ENCODE data around the gene HSD17B3. TPM values are rescaled to one million over a fixed set of nuclear protein-coding genes. Genes with fewer than 3 reads are reported as not detected.

HSD17B3 gene
- polyA plus RNA-seq, 1 donor from 2014 or later = not detected

DNA sequence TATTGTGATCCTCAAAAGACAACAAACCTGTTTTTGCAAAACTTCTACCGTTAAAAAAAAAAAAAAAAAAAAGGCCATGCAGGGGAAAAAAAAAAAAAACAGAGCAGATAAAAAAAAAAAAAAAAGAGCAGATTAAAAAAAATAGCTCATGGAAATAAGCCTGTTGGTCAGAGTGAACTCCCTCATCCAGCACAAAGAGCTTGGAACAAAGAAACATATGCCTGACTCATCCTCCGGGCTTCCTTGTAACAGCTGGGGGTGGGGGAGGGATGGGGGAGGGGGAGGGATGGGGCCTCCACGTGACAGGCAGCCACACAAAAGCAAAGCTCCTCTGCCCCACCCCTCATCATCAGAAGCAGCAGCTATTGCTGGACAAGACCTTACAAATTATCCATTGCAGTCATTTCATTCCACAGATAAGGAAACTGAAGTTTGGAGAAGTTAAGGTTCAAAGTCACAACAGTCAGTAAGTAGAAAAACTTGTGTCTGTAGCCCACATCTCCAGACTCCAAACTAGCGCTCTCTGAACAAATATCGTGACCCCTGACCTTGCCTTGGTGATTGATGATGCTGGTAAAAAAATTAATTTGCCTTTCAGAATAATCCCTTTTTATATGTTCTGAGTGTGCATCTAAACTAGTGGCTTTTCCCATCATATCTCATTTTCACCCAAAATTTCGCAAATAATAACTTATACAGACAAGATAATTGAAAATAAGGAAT is 42.6 kb upstream of the HSD17B3 start:
- H4K20me1 ChIP-seq (ENCODE audit: insufficient read depth) = no peaks in the 10 kb centered on the region
- no peak overlapping the region for H3K27ac ChIP-seq (ENCODE audit: low read length)
- TF ChIP-seq, protein P1, sequence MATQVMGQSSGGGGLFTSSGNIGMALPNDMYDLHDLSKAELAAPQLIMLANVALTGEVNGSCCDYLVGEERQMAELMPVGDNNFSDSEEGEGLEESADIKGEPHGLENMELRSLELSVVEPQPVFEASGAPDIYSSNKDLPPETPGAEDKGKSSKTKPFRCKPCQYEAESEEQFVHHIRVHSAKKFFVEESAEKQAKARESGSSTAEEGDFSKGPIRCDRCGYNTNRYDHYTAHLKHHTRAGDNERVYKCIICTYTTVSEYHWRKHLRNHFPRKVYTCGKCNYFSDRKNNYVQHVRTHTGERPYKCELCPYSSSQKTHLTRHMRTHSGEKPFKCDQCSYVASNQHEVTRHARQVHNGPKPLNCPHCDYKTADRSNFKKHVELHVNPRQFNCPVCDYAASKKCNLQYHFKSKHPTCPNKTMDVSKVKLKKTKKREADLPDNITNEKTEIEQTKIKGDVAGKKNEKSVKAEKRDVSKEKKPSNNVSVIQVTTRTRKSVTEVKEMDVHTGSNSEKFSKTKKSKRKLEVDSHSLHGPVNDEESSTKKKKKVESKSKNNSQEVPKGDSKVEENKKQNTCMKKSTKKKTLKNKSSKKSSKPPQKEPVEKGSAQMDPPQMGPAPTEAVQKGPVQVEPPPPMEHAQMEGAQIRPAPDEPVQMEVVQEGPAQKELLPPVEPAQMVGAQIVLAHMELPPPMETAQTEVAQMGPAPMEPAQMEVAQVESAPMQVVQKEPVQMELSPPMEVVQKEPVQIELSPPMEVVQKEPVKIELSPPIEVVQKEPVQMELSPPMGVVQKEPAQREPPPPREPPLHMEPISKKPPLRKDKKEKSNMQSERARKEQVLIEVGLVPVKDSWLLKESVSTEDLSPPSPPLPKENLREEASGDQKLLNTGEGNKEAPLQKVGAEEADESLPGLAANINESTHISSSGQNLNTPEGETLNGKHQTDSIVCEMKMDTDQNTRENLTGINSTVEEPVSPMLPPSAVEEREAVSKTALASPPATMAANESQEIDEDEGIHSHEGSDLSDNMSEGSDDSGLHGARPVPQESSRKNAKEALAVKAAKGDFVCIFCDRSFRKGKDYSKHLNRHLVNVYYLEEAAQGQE (IDR thresholded peaks at IDR 0.05; ENCODE audit: borderline replicate concordance) = no peak
- TF ChIP-seq, protein P2, sequence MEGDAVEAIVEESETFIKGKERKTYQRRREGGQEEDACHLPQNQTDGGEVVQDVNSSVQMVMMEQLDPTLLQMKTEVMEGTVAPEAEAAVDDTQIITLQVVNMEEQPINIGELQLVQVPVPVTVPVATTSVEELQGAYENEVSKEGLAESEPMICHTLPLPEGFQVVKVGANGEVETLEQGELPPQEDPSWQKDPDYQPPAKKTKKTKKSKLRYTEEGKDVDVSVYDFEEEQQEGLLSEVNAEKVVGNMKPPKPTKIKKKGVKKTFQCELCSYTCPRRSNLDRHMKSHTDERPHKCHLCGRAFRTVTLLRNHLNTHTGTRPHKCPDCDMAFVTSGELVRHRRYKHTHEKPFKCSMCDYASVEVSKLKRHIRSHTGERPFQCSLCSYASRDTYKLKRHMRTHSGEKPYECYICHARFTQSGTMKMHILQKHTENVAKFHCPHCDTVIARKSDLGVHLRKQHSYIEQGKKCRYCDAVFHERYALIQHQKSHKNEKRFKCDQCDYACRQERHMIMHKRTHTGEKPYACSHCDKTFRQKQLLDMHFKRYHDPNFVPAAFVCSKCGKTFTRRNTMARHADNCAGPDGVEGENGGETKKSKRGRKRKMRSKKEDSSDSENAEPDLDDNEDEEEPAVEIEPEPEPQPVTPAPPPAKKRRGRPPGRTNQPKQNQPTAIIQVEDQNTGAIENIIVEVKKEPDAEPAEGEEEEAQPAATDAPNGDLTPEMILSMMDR (IDR thresholded peaks at IDR 0.05; ENCODE audit: poor library complexity, severe bottlenecking) = no peak
- no peak for TF ChIP-seq EZH2 (IDR thresholded peaks at IDR 0.05; ENCODE audit: borderline replicate concordance, insufficient read depth, low read length, poor library complexity, severe bottlenecking)
- no peak for TF ChIP-seq TAF1 (IDR thresholded peaks at IDR 0.05; ENCODE audit: low read depth)
- TF ChIP-seq POLR2AphosphoS5 (IDR thresholded peaks at IDR 0.05) = no peak
- TF ChIP-seq EP300 (conservative IDR thresholded peaks at IDR 0.05; ENCODE audit: poor library complexity, severe bottlenecking) = no peak
- no peak for TF ChIP-seq SMC3 (conservative IDR thresholded peaks at IDR 0.05; ENCODE audit: poor library complexity)
- TF ChIP-seq MXI1 (conservative IDR thresholded peaks at IDR 0.05; ENCODE audit: poor library complexity, severe bottlenecking) = no peak
- TF ChIP-seq RAD21 (conservative IDR thresholded peaks at IDR 0.05) = no peak
- no peak overlapping the region for H3K4me2 ChIP-seq (ENCODE audit: low read length)
- H3K9ac ChIP-seq (ENCODE audit: low read length) = no peak overlapping the region
- no peak overlapping the region for H3K4me3 ChIP-seq (ENCODE audit: low read length)
- H3F3A ChIP-seq (ENCODE audit: insufficient read depth, low read length, poor library complexity, severe bottlenecking) = no peaks in the 10 kb centered on the region
- no peaks in the 10 kb centered on the region for H3K9me2 ChIP-seq (ENCODE audit: insufficient read depth, low read length)
- no peaks in the 10 kb centered on the region for H3K27me3 ChIP-seq (ENCODE audit: insufficient read depth, low read depth, low read length)
- H2AFZ ChIP-seq (ENCODE audit: low read depth, low read length) = no peak overlapping the region
- no peaks in the 10 kb centered on the region for H3K9me3 ChIP-seq (ENCODE audit: low read length)
- H3K36me3 ChIP-seq (ENCODE audit: insufficient read depth, low read length) = no peaks in the 10 kb centered on the region
- no peaks in the 10 kb centered on the region for H3K79me2 ChIP-seq (replicated peaks; ENCODE audit: insufficient read depth, low read length)

DNA sequence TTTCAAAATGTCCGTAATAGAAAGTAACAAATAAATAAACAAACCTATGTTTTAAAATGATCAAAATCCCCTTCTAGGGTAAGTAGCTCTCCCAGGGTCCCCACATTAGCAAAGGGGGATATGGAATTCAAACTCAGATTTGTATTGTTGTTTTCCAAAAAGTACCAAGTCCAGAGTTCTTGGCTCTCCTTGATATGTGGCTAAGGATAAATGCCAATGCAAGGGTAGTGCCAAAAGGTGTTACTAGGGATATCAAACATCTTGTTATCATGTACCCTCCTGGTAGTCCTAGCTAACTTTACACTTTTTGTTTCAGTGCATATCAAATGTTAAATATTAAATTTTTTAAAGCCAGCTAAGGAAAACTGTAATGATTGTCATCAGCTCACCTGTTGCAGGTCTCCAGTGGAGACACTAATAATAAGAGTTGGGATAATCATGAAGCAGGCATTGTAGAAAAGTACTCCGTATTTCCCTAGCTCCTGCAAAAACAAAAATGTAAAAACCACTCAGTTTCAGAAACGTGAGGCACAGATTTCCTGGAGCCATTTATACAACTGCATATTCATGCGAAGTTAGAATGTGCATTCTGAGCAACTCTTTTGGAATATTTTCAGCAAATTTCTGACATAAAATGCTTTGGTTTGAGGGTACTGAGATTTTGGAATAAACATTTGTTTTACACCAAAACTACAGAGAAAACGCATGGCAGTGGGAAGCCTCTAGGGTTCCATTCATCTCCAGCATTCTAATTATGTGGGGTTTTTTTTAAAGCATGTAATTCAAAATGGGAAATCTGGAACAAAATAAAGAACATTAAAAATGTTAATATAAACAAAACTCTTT is 41.8 kb upstream of the HSD17B3 start:
- H3K27ac ChIP-seq (ENCODE audit: low read length) = no peak overlapping the region
- no peaks in the 10 kb centered on the region for H4K20me1 ChIP-seq (ENCODE audit: insufficient read depth)
- H3K4me2 ChIP-seq (ENCODE audit: low read length) = no peak overlapping the region
- no peak overlapping the region for H2AFZ ChIP-seq (ENCODE audit: low read depth, low read length)
- H3K9me2 ChIP-seq (ENCODE audit: insufficient read depth, low read length) = no peaks in the 10 kb centered on the region
- H3F3A ChIP-seq (ENCODE audit: insufficient read depth, low read length, poor library complexity, severe bottlenecking) = no peaks in the 10 kb centered on the region
- H3K4me3 ChIP-seq (ENCODE audit: low read length) = no peak overlapping the region
- H3K9ac ChIP-seq (ENCODE audit: low read length) = no peak overlapping the region
- H3K9me3 ChIP-seq (ENCODE audit: low read length) = no peaks in the 10 kb centered on the region
- H3K79me2 ChIP-seq (replicated peaks; ENCODE audit: insufficient read depth, low read length) = no peaks in the 10 kb centered on the region
- H3K27me3 ChIP-seq (ENCODE audit: insufficient read depth, low read depth, low read length) = no peaks in the 10 kb centered on the region
- no peaks in the 10 kb centered on the region for H3K36me3 ChIP-seq (ENCODE audit: insufficient read depth, low read length)
- no peak for TF ChIP-seq TAF1 (IDR thresholded peaks at IDR 0.05; ENCODE audit: low read depth)
- TF ChIP-seq SMC3 (conservative IDR thresholded peaks at IDR 0.05; ENCODE audit: poor library complexity) = no peak
- TF ChIP-seq, protein P1 (IDR thresholded peaks at IDR 0.05; ENCODE audit: borderline replicate concordance) = no peak
- no peak for TF ChIP-seq EP300 (conservative IDR thresholded peaks at IDR 0.05; ENCODE audit: poor library complexity, severe bottlenecking)
- no peak for TF ChIP-seq EZH2 (IDR thresholded peaks at IDR 0.05; ENCODE audit: borderline replicate concordance, insufficient read depth, low read length, poor library complexity, severe bottlenecking)
- TF ChIP-seq, protein P2 (IDR thresholded peaks at IDR 0.05; ENCODE audit: poor library complexity, severe bottlenecking) = no peak
